Kidney (tissue), 22 donors: ENCODE data around the gene IL4R. TPM values are rescaled to one million over a fixed set of nuclear protein-coding genes. Genes with fewer than 3 reads are reported as not detected.
A peak's percentile ranks its signal among the peaks of the same experiment; 100 is the strongest.

ENCODE experiments used
- DNase-seq, 5 donors: peaks; one replicate each; pipeline ENCODE4 v3.0.0-alpha.2; 2013 to 2020
- FAIRE-seq: peaks from 2 replicates; lab custom pipeline; 2012; peaks lifted over from hg19 to GRCh38; lab: Jason Lieb, UNC
- H3K27ac ChIP-seq, 2 donors: one replicate each; pipeline ENCODE4 v1.7.0; 2013; ENCODE audit warnings: low read depth in 2 of 2, low read length in 2 of 2, inconsistent platforms in 1 of 2
- H3K27me3 ChIP-seq: one replicate; pipeline ENCODE4 v1.7.1; 2013; ENCODE audit warnings: low read length, inconsistent platforms; ENCODE audit not compliant: control insufficient read depth, insufficient read depth
- H3K36me3 ChIP-seq, 3 donors: one replicate each; pipeline versions ENCODE4 v1.7.0 to v1.7.1; 2013; ENCODE audit warnings: low read length in 3 of 3, control low read depth in 1 of 3, inconsistent platforms in 1 of 3; ENCODE audit not compliant: insufficient read depth in 3 of 3, control insufficient read depth in 2 of 3
- H3K4me1 ChIP-seq, 3 donors: one replicate each; pipeline versions ENCODE4 v1.7.0 to v1.7.1; 2013; ENCODE audit warnings: low read length in 3 of 3, inconsistent platforms in 1 of 3, low read depth in 1 of 3; ENCODE audit not compliant: control insufficient read depth in 2 of 3, insufficient read depth in 2 of 3
- H3K4me3 ChIP-seq, 3 donors: one replicate each; pipeline versions ENCODE4 v1.7.0 to v1.8.1; 2013; ENCODE audit warnings: low read length in 3 of 3, control low read depth in 1 of 3, inconsistent platforms in 1 of 3
- H3K9ac ChIP-seq, 3 donors: one replicate each; pipeline versions ENCODE4 v1.7.0 to v1.7.1; 2013; ENCODE audit warnings: low read length in 3 of 3, control low read depth in 1 of 3, inconsistent platforms in 1 of 3
- H3K9me3 ChIP-seq, 3 donors: one replicate each; pipeline versions ENCODE4 v1.7.0 to v1.7.1; 2013; ENCODE audit warnings: low read length in 3 of 3, control low read depth in 1 of 3, inconsistent platforms in 1 of 3; ENCODE audit not compliant: control insufficient read depth in 2 of 3, insufficient read depth in 1 of 3
- intact Hi-C: fragments of 100-400 bp; cut with DNase I; formaldehyde crosslinking; loops from one replicate; pipeline ENCODE4 v1.11.1; 2022
- long read RNA-seq, 10 donors: library from polyadenylated mRNA in 1 of 10; unstranded in 1 of 10; transcript quantifications; one replicate each; pipeline ENCODE4 v2.0.0 and lab custom pipeline, GENCODE V29; 2021 to 2026
- polyA plus RNA-seq: library from polyadenylated mRNA; stranded (reverse); fragments of 350-450 nt; fragmentation: Illumina TruSeq; extraction: RNeasy Lipid Tissue Mini Kit (QIAGEN cat#74804); gene quantifications from one replicate; pipeline ENCODE4 v1.2.3, GENCODE V29; 2014; ENCODE audit warnings: low read depth, low replicate concordance; ENCODE audit not compliant: insufficient read depth
- total RNA-seq: library from RNA; stranded (reverse); fragmentation: NEBNext Ultra II Directional; extraction: Animal tissue kit (Norgen Biotek cat#: 25700); gene quantifications from one replicate; pipeline ENCODE4 v1.2.1, GENCODE V29; 2021
- TF ChIP-seq, protein P1 (sequence below): IDR thresholded peaks from 3 replicates; pipeline ENCODE4 v1.5.1; 2012; ENCODE audit warnings: mild to moderate bottlenecking, moderate library complexity, borderline replicate concordance; ENCODE audit not compliant: insufficient read depth; ENCODE audit errors: extremely low read depth
- donor health status: control.
- donor health status: control.
- donor health status: control.
- donor health status: control.
- donor health status: control.
- donor health status: DM: yes; HTN: yes; CAD: no.
- donor health status: Normal renal cell carcinoma (clear cell type).

Gene IL4R
- 115 TPM for total RNA-seq
- polyA plus RNA-seq, result 13.8 TPM
- long read RNA-seq, donor 1, partial matches to known transcripts, result 0 of 1 reads
- long read RNA-seq, donor 1, other reads (novel, unspliced or antisense), result 0 of 1 reads
- long read RNA-seq, donor 2, partial matches to known transcripts, result 0 of 1 reads
- long read RNA-seq, donor 2, other reads (novel, unspliced or antisense), result 0 of 1 reads
- long read RNA-seq, donor 3, result 0 reads
- long read RNA-seq, donor 4, partial matches to known transcripts, result 0 of 1 reads
- long read RNA-seq, donor 4, other reads (novel, unspliced or antisense), result 0 of 1 reads
- long read RNA-seq, donor 5, partial matches to known transcripts, result 0 of 1 reads
- long read RNA-seq, donor 5, other reads (novel, unspliced or antisense), result 0 of 1 reads
- long read RNA-seq, donor 6, result 0 reads
- long read RNA-seq, donor 7, transcript IL4R-202 (11 exons, 3,685 nt), result major isoform, 5 of 54 reads
- long read RNA-seq, donor 7, partial matches to known transcripts, result 11 of 54 reads
- long read RNA-seq, donor 7, other reads (novel, unspliced or antisense), result 37 of 54 reads
- long read RNA-seq, donor 8, result 0 reads
- long read RNA-seq, donor 9, result 0 reads
- long read RNA-seq, donor 10, result 0 reads

DNA sequence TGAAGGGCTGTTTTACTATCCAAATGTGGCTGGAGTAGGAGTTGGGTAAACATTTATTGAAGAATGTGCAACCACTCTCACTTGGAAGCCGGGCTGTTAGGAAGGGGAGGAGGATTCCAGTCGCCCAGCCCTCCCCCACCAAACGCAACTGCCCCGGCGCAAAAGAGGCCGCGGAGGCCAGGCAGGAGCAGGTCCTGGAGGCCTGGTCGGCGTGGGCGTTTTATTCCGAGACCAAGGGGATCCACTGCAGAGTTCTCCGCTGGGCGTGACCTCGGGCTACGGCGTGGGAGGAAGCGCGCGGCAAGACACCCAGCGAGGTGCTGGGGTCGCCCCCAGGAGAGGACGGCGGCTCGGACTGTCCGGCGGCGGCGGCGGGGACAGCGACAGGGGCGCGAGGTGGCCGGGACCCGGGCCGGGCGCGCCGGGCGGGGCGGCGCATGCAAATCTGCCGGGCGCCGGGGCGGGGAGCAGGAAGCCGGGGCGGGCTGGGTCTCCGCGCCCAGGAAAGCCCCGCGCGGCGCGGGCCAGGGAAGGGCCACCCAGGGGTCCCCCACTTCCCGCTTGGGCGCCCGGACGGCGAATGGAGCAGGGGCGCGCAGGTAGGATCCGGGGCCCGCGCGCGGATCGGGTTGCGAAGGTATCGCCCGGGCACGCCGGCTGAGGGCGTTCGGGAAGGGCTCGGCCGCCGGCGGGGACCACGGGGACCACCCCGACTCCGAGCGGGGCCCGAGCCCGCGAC lies at the start of gene IL4R:
TSS of gene IL4R (plus strand) at position 553 of the 739 bp plus-strand sequence. CDS start 26,230 bp downstream, outside the sequence.
- Histone ChIP-seq H3K9me3 (peaks cover 0 to 5% (median 3%) of the 10 kb centered on the region in 3 donors), H3K4me1 (peaks cover 0 to 14% (median 0%) of the 10 kb centered on the region in 3 donors), H3K4me3 (peak within 1 kb of the TSS; percentile 56 to 74 (median 73)), H3K27ac (peak within 1 kb of the TSS; percentile 96), H3K27me3 (no peaks in the 10 kb centered on the region), H3K9ac (peak within 1 kb of the TSS; percentile 30 to 86 (median 60)), H3K36me3 (no peaks in the 10 kb centered on the region)
- FAIRE-seq, result no peak
- intact Hi-C loops, result no loop called here
- peak; percentile 62 to 95 (median 82) for DNase-seq
- TF ChIP-seq, protein P1, sequence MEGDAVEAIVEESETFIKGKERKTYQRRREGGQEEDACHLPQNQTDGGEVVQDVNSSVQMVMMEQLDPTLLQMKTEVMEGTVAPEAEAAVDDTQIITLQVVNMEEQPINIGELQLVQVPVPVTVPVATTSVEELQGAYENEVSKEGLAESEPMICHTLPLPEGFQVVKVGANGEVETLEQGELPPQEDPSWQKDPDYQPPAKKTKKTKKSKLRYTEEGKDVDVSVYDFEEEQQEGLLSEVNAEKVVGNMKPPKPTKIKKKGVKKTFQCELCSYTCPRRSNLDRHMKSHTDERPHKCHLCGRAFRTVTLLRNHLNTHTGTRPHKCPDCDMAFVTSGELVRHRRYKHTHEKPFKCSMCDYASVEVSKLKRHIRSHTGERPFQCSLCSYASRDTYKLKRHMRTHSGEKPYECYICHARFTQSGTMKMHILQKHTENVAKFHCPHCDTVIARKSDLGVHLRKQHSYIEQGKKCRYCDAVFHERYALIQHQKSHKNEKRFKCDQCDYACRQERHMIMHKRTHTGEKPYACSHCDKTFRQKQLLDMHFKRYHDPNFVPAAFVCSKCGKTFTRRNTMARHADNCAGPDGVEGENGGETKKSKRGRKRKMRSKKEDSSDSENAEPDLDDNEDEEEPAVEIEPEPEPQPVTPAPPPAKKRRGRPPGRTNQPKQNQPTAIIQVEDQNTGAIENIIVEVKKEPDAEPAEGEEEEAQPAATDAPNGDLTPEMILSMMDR, result no peak

DNA sequence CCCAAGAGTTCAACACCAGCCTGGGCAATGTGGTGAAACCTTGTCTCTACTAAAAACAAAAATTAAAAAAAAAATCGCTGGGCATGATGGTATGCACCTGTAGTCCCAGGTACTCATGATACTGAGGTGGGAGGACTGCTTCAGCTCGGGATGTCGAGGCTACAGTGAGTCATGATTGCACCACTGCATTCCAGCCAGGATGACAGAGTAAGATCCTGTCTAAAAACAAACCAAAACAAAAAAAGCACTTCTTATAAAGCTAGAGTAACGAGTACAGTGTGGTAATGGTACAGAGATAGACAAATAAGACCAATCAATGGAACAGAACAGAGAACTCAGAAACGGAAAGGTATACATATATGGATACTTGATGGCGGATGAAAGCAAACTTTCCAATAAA lies 49.6 kb upstream of the IL4R start:
- FAIRE-seq, result no peak
- intact Hi-C loops, result no loop called here
- TF ChIP-seq, protein P1, result no peak
- no peaks in the 10 kb centered on the region for H3K36me3 ChIP-seq
- peaks cover 0 to 4% (median under 1%) of the 10 kb centered on the region in 3 donors for H3K4me1 ChIP-seq
- H3K27me3 ChIP-seq, result no peaks in the 10 kb centered on the region
- no peak for DNase-seq
- H3K4me3 ChIP-seq, result no peak overlapping the region
- no peak overlapping the region for H3K27ac ChIP-seq
- H3K9me3 ChIP-seq, result no peaks in the 10 kb centered on the region
- H3K9ac ChIP-seq, result no peak overlapping the region

DNA sequence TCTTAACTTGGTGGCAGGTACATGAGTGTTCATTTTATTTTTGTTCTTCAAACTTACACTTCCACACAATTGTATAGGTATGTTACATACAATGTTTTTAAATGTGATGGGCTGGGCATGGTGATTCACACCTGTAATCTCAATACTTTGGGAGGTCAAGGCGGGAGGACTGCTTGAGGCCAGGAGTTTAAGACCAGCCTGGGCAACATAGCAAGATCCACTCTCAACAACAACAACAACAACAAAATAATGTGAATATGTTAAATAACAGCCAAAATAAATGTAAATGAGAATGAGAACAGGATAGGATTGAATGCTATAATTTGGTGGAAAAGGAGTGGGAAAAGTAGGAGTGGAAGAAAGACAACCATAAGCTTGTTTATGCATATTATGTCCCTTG lies 47.8 kb upstream of the IL4R start:
- no peaks in the 10 kb centered on the region for H3K27me3 ChIP-seq
- H3K9me3 ChIP-seq, result no peaks in the 10 kb centered on the region
- no peaks in the 10 kb centered on the region for H3K36me3 ChIP-seq
- intact Hi-C loops, result no loop called here
- H3K4me3 ChIP-seq, result no peak overlapping the region
- FAIRE-seq, result no peak
- TF ChIP-seq, protein P1, result no peak
- H3K9ac ChIP-seq, result no peak overlapping the region
- DNase-seq, result no peak
- no peak overlapping the region for H3K27ac ChIP-seq
- H3K4me1 ChIP-seq, result peaks cover 0 to 4% (median 3%) of the 10 kb centered on the region in 3 donors
